Fibroblast of villous mesenchyme (primary cell): Measurements from ENCODE around the gene CHGA. TPM values are rescaled to one million over a fixed set of nuclear protein-coding genes. Genes with fewer than 3 reads are reported as not detected.

Experiments used
- DNase-seq: peaks from one replicate; pipeline ENCODE4 v3.0.0-alpha.2; 2010; ENCODE audit warnings: low read depth
- H3K4me3 ChIP-seq: 2 replicates; pipeline ENCODE4 v1.5.1; 2011; ENCODE audit warnings: low read depth, mild to moderate bottlenecking, low read length
- CTCF ChIP-seq: IDR thresholded peaks from 2 replicates; pipeline ENCODE4 v1.5.1; 2012; ENCODE audit warnings: low read depth, mild to moderate bottlenecking, low read length; ENCODE audit not compliant: insufficient read depth
- total RNA-seq: library from RNA; depleted of rRNA; stranded (reverse); fragments of >200 nt; gene quantifications from 2 replicates; pipeline ENCODE4 v1.2.3, GENCODE V29; 2012

Gene CHGA
- total RNA-seq, 1 donor: not detected

- no peak for TF ChIP-seq CTCF
- no peak overlapping the region for H3K4me3 ChIP-seq
- no peak for DNase-seq
Measured at GRCh38 chr14:92926180-92926845, 3.4 kb downstream of the CHGA start.

GRCh38 chr14:92926931-92927330 is 4.0 kb downstream of the CHGA start:
- DNase-seq: no peak
- TF ChIP-seq CTCF: no peak
- H3K4me3 ChIP-seq: no peak overlapping the region

- no peak for TF ChIP-seq CTCF
- DNase-seq: no peak
- no peak overlapping the region for H3K4me3 ChIP-seq
Measured at GRCh38 chr14:92927349-92928257, 4.7 kb downstream of the CHGA start.

GRCh38 chr14:92928258-92928629 is 5.3 kb downstream of the CHGA start:
- DNase-seq: no peak
- no peak overlapping the region for H3K4me3 ChIP-seq
- TF ChIP-seq CTCF: no peak

GRCh38 chr14:92928961-92929688 is 6.2 kb downstream of the CHGA start:
- TF ChIP-seq CTCF: no peak
- H3K4me3 ChIP-seq: no peak overlapping the region
- no peak for DNase-seq

DNA sequence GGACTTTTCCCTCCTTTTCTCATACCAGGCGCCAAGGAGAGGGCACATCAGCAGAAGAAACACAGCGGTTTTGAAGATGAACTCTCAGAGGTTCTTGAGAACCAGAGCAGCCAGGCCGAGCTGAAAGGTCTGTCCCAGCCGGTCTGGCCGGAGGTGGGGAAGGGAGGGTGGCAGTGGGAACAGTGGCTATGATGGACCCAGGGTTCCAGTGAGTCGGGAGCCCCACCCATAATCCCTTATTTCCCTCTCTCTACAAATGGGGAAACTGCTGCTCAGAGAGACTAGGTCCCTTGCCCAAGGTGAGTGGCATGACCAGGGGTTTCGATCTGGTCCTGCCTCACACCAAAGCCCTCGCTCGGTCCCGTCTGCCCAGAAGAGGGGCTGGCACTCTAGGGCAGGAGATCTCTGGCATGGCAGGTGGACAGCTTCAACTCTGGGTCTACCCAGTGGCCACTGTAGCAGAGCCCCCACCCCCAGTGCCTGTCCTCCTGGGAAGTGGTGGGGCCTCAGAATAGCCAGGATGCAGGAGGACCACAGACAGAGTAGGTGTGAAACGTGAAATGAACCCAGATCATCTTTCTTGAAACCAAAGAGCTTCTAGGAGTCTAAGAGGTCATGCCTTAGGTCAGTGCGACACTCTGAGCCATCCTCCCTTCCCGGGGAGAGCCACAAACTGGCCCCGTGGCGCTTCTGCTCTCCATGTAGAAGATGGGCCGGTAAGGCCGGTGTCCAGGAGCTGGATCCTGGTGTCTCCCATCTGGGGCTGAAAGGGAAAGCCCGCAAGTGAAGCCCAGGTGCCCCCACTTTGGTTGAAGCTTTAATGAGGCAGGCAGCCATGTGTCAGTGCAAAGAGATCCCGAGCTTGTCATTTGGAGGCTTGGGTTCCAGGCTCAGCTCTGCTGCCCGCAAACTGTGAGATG is 7.0 kb downstream of the CHGA start:
- H3K4me3 ChIP-seq: no peak overlapping the region
- no peak for TF ChIP-seq CTCF
- DNase-seq: no peak
